HG02840 (cell line): ENCODE data around the gene ACER3.
"Not testable (repeated sequence)": the region's sequence is repeated elsewhere in the genome, so short reads cannot be mapped to it uniquely, and the experiment has no call there.

Experiments used
- ATAC-seq: cut with Tn5 transposase; IDR thresholded peaks from one replicate; pipeline ENCODE4 v1.9.1; 2021; ENCODE audit warnings: mild to moderate bottlenecking, moderate library complexity, moderate number of reproducible peaks; ENCODE audit not compliant: unreplicated experiment, low FRiP score

Gene ACER3

GRCh38 chr11:76862794-76863193 lies 2.1 kb downstream of the ACER3 start:
- ATAC-seq = not testable (repeated sequence)

DNA sequence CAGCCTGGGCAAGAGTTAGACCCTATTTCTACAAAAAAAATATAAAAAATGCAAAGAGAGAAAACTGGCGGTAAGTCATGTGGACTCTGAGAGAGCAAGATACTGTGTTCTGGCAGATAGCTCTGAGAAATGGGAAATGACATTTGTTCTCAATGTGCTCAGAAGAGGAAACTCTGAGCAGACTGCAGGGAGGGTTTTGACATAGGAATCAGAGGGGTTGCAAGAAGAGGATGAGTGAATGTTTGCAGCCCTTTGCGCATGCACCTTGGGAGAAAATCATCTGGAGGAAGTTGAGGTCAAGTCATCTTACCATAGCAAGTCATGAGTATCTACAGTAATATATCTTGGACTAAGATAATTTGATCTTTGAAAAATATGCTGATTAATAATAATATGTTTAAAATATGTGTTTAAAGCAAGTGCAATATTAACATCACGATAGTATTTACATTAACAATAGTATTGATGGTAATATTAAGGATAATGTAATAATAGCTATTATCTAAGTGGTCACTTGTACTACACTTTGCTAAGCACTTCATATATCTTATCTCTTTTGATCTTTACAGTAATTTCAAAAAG lies 2.6 kb downstream of the ACER3 start:
- ATAC-seq = no peak

DNA sequence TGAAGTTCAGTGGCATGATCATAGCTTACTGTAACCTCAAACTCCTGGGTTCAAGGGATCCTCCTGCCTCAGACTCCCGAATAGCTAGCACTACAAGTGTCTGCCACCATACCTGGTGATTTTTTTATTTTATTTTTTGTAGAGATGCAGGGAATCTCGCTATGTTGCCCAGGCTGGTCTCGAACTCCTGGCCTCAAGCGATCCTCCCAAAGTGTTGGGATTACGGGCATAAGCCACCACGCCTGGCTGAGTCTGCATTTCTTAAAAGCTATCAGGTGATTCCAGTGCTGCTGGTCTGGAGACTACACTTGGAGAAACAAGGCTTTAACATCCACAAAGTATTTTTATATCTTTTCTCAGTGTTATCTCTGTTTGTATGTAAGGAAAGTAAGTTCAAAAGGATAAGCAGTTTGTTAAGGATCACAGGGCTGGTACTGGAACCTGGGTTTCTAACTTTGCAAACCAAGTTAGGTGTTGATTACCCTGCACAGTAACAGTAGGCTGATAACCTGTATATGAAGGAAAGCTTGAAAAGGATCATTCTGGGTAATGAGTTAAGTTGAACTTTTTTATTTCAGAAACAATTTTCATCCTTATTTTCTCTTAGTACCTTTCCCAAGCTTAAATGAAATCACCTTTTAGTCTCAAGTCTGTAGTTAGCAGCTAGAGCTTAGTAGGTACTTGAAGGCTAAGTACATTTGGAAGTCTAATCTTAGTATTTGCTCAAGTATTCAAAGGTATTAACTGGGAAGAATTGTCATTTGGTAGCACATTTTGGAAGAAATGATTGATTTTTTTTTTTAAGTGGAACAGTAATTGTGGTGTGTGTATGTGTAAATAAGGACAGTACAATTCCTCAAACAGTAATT lies 12.5 kb downstream of the ACER3 start:
- ATAC-seq = no peak

DNA sequence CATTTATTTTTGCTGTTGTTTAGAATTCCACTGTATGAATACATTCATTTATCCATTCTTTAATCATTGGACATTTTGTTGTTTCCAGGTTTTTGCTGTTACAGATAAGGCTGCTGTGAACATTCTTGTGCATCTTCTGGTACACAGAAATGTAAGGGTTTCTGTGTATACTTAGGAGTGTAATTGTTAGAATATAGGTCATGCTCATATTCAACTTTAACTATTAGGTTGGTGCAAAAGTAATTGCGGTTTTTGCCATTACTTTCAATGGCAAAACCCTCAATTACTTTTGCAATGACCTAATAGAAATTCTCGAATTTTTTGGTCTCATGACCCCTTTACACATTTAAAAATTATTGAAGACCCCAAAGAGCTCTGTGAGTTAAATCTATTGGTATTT lies 17.3 kb downstream of the ACER3 start:
- no peak for ATAC-seq

GRCh38 chr11:76880314-76880713 lies 19.6 kb downstream of the ACER3 start:
- ATAC-seq = no peak

DNA sequence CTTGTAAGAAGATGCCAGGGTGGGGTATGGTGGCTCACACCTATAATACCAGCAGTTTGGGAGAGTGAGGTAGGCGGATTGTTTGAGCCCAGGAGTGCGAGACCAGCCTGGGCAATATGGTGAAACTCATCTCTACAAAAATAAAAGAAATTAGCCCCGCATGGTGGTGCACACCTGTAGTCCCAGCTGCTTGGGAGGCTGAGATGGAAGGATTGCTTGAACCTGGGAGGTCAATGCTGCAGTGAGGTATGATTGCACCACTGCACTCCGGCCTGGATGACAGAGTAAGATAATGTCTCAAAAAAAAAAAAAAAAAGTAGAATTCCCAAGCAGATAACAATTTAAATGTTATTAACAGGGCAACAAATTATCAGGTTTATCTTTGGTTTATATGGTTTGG lies 20.2 kb downstream of the ACER3 start:
- no peak for ATAC-seq

DNA sequence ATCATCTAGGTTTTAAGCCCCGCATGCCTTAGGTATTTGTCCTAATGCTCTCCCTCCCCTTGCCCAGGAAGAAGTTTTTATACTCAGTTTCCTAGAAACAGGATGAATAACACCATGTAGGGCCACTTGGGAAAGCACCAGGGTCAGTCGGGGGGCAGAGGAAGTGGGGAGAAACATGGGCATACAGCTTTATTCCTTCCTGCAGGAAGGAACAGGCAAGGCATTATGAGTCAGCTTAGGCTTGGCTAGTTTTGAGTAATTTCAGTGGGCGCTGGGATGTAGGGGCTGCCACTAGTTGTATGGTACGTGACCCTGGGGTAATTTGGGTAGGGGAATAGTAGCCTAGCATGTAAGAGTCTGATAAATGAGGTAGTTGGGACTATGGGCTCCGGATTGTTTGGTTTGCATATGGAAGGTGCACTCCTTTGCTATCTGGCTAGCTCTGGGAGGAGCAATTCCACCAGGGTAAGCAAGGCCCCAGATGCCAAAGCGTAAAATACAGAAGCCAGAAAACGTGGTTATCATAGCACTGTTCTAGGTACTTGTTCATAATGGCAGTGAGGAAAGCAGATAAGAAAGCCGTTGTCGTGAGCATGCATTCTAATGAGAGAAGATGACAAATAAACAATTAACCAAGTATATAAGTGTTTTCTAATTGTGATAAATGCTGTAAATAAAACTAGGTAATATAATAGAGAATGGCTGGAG lies 24.8 kb downstream of the ACER3 start:
- no peak for ATAC-seq

DNA sequence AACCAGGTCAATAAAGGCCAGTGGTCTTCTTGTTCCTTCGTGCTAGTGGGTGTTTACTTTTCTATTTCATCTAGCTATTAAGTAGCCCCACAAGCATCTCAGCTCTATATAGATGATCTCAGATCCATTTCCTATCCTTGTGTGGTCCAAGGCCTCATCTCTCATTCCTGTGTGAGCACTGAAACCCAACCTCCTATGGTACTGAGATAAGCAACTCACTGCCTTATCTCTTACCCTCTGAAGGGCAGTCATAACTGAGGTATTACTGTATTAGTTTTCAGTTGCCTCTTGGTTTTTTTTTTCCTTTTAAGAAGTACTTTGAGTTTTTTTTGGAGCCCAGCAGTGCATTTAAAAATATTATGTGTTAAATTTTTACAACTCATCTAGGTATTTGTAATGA lies 28.3 kb downstream of the ACER3 start:
- no peak for ATAC-seq

DNA sequence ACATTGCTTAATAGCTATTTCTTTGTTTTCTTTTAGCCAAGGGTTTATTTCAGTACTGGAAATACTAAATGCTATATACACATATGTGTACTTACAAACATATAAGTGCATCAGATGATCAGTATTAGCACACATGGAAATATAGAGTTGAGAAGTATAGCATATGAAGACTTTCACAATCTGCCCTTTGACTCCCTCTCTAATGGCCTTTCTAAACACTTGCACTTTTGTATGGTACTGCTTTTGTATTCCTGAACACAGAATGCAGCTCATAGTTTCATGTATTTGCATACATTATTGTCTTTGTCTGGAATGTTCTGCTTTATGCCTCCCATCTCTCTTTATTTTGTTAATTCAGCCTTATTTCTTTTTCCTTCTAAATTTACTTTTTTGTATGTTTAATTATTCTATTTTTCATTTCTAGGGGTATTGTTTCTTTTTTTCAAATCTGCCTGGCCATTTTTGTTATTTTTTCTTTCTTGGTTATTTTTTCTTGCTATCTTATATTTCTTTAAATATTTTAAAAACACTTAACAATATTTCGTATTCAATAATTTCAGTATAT lies 28.8 kb downstream of the ACER3 start:
- no peak for ATAC-seq

- ATAC-seq = no peak
These were observed 29.6 kb downstream of the ACER3 start for GRCh38 chr11:76890329-76890728.

GRCh38 chr11:76891285-76891684 lies 30.6 kb downstream of the ACER3 start:
- ATAC-seq = no peak

- ATAC-seq = no peak
These were observed 31.1 kb downstream of the ACER3 start for GRCh38 chr11:76891793-76892192.

GRCh38 chr11:76892306-76892705 lies 31.6 kb downstream of the ACER3 start:
- no peak for ATAC-seq

DNA sequence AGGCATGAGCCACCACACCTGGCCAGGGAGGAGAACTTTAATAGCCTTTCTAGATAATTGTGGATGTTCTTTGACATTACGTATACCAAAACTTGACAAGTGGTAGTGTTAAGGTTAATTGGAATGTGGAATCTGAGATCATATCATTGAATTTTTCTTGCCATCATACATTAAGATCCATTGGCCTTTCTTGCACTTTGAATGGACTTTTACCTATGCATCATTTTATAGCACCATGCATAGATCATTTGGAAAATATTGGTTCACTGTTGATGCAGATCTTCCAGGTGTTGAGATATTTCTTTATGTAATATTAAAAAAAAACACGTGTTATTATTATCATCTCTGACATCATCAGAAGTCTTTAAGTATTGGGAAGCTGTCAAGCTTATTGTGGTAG lies 36.5 kb downstream of the ACER3 start:
- ATAC-seq = no peak

DNA sequence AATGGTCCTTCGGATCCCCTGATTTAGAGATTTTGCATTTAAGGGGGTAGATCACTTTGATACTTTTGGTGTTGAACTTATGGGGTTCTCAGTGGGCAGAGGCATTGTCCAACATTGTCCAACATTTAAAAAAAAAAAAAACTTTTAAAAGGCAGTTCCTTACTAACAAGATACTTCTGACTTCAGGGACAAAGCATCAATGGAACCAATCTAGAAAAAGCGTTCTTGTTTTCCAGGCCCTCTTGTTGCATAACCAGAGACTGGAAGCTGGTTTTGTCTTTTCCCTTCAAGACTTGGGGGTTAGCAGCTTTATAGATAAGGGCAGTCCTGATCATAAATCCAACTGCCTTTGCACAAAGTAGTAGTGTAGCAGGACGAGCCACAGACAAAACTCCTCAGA lies 40.4 kb downstream of the ACER3 start:
- ATAC-seq = no peak

- not testable (repeated sequence) for ATAC-seq
These were observed 40.9 kb downstream of the ACER3 start for GRCh38 chr11:76901622-76902021.

- no peak for ATAC-seq
These were observed 41.6 kb downstream of the ACER3 start for GRCh38 chr11:76902121-76903014.

GRCh38 chr11:76903325-76903724 lies 42.6 kb downstream of the ACER3 start:
- ATAC-seq = no peak

DNA sequence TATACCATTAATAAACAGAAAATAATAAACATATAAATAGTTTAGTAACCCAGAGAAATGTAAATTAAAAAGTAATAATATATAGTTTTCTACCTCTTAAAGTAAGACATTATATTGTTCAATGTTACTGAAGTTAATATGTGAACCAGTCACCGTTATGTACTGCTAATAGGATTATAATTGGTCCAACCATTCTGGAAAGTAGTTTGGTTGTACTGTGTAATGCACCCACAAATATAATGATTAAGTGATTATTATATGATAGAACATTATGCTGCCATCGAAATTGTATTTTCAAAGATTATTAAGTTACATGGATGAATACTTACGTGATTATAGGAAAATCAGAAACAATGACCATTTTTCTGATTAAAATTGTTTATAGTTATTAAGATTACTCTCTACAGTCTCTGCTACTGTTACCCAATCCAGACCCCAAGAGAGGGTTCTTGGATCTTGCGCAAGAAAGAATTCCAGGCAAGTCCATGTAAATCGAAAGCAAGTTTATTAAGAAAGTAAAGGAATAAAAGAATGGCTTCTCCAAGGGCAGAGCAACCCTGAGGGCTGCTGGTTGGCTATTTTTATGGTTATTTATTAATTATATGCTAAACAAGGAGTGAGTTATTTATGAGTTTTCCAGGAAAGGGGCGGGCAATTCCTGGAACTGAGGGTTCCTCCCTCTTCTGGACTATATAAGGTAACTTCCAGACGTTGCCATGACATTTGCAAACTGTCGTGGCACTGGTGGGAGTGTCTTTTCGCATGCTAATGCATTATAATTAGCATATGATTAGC lies 50.1 kb downstream of the ACER3 start:
- ATAC-seq = no peak
